Measurements from ENCODE around the gene HOOK1. TPM values are rescaled to one million over a fixed set of nuclear protein-coding genes. Genes with fewer than 3 reads are reported as not detected.

The HOOK1 gene
- total RNA-seq, 1 experiment from 2014 or later, result 42.0 TPM

DNA sequence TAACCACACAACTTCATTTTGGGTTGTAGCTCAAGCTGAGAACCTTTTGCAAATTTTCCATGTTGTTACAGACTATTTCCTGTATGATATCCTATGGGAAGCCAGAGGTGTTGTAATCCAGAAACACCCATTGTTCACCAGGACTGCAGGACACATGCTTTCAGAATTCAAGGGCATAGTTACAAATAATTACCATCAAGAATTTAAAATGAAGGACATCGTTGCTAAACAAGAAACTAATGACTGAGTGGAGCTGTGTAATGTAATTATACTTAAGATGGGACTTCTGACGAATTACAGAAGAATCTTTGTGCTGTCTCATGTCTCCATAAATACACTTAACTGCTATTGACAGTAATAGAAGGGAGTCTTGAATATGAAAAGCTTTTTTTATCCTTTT, 47.6 kb upstream of the HOOK1 start:
- Histone ChIP-seq H2BK12ac (ENCODE audit: insufficient read length, low read depth, low read length) (no peak overlapping the region), H3K4me1 (ENCODE audit: insufficient read depth, low read length) (no peaks in the 10 kb centered on the region), H2BK5ac (ENCODE audit: insufficient read length, low read length) (no peak overlapping the region), H2BK120ac (ENCODE audit: low read depth, low read length, poor library complexity, severe bottlenecking) (no peak overlapping the region), H3K23ac (ENCODE audit: insufficient read length, low read depth, low read length) (no peak overlapping the region), H2BK20ac (ENCODE audit: low read depth, low read length, poor library complexity, severe bottlenecking) (no peak overlapping the region), H3K56ac (ENCODE audit: insufficient read length, low read depth, low read length) (no peak overlapping the region), H3K27ac (ENCODE audit: insufficient read length, low read depth, low read length) (no peak overlapping the region), H4K5ac (ENCODE audit: insufficient read length, low read depth, low read length) (no peak overlapping the region), H4K8ac (replicated peaks; ENCODE audit: insufficient read length, low read depth, low read length) (no peak overlapping the region), H4K20me1 (ENCODE audit: control insufficient read depth, insufficient read depth, insufficient read length) (no peaks in the 10 kb centered on the region), H2AK5ac (ENCODE audit: insufficient read length, low read length) (no peak overlapping the region), H3K27me3 (ENCODE audit: insufficient read depth, low read length) (no peaks in the 10 kb centered on the region), H4K91ac (ENCODE audit: insufficient read length, low read depth, low read length) (no peak overlapping the region), H3K79me2 (ENCODE audit: insufficient read depth, low read length) (no peaks in the 10 kb centered on the region), H3K9ac (ENCODE audit: extremely low read depth, insufficient read length, low read length) (no peak overlapping the region), H3K18ac (ENCODE audit: insufficient read length, low read depth, low read length) (no peak overlapping the region), H3K4me2 (ENCODE audit: insufficient read depth, insufficient read length, low read length) (no peak overlapping the region), H3K4ac (ENCODE audit: low read depth, low read length) (no peak overlapping the region), H2BK15ac (ENCODE audit: low read depth, low read length) (no peak overlapping the region), H3K79me1 (ENCODE audit: insufficient read depth, low read depth, low read length, poor library complexity, severe bottlenecking) (no peaks in the 10 kb centered on the region), H3K9me3 (ENCODE audit: control insufficient read depth, low read depth, low read length) (no peaks in the 10 kb centered on the region), H3T11ph (ENCODE audit: low read length) (no peak overlapping the region), H3K14ac (ENCODE audit: insufficient read depth, low read length) (no peak overlapping the region), H3K23me2 (ENCODE audit: insufficient read length, low read depth, low read length, poor library complexity, severe bottlenecking) (no peaks in the 10 kb centered on the region), H2AFZ (ENCODE audit: low read length) (no peak overlapping the region)
- Mint-ChIP-seq H3K9me3 (no peaks in the 10 kb centered on the region), H3K27me3 (ENCODE audit: low read depth) (no peaks in the 10 kb centered on the region; the same call in 1 of the 2 replicates), H3K4me3 (no peak overlapping the region), H3K36me3 (ENCODE audit: insufficient read depth in 1 of 3, low read depth in 3 of 3) (no peaks in the 10 kb centered on the region), H3K4me1 (peaks cover 12 to 18% of the 10 kb centered on the region in 2 experiments), H3K27ac (no peak overlapping the region)
- TF ChIP-seq, protein P1, sequence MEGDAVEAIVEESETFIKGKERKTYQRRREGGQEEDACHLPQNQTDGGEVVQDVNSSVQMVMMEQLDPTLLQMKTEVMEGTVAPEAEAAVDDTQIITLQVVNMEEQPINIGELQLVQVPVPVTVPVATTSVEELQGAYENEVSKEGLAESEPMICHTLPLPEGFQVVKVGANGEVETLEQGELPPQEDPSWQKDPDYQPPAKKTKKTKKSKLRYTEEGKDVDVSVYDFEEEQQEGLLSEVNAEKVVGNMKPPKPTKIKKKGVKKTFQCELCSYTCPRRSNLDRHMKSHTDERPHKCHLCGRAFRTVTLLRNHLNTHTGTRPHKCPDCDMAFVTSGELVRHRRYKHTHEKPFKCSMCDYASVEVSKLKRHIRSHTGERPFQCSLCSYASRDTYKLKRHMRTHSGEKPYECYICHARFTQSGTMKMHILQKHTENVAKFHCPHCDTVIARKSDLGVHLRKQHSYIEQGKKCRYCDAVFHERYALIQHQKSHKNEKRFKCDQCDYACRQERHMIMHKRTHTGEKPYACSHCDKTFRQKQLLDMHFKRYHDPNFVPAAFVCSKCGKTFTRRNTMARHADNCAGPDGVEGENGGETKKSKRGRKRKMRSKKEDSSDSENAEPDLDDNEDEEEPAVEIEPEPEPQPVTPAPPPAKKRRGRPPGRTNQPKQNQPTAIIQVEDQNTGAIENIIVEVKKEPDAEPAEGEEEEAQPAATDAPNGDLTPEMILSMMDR (conservative IDR thresholded peaks at IDR 0.05), result no peak
- WGBS (ENCODE audit: extremely low coverage, insufficient read length, low lambda C conversion rate), result no CpG with 5 or more reads among the region's 2 CpGs
- DNase-seq, result no peak

Data from H9 (cell line).